ENCODE measurements around the gene FXYD4.

DNA sequence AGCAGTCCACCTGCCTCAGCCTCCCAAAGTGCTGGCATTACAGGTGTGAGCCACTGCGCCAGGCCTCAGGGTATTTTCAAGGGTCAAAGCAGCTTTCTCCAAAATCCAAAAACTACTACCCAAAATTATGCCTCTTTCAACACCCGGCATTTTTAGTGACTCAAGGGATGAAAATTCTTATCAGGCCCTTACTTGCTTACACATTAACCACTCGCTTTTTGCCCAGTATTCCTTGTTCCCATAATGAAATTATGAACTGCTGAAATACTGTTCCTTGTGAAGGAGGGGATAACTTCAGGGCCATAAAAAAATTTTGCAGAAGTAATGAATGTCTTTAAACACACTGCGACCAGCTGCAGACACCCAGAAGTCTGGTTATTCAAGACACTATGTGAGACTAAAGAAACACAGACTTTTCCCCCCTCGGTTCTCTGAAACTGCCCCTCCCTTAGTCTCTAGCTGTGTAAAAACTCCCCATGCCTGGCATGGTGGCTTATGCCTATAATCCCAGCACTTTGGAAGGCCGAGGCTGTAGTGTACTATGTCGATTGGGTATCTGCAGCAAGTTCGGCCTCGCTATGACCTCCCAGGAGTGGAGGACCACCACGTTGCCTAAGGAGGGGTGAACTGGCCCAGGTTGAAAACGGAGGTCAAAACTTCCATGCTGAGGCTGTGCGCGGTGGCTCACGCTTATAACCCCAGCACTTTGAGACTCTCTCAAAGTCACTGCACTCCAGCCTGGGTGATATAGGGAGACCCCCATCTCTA, 12.0 kb downstream of the FXYD4 start:
- TF ChIP-seq CTCF (IDR thresholded peaks at IDR 0.05), result no peak
- no peak for TF ChIP-seq ZFX (IDR thresholded peaks at IDR 0.05; ENCODE audit: borderline replicate concordance)
